Upper lobe of left lung (tissue), 6 donors: ENCODE data around the gene ZNF581. TPM values are rescaled to one million over a fixed set of nuclear protein-coding genes. Genes with fewer than 3 reads are reported as not detected.
A peak's percentile ranks its signal among the peaks of the same experiment; 100 is the strongest.

ENCODE experiments used
- ATAC-seq, 2 donors: fragments of 200-7000 bp; cut with Tn5 transposase; one replicate each; pipeline ENCODE4 v1.9.1; 2022; ENCODE audit warnings: mild to moderate bottlenecking in 2 of 2, moderate library complexity in 2 of 2; ENCODE audit not compliant: low FRiP score in 2 of 2
- DNase-seq, 2 donors: peaks; one replicate each; pipeline ENCODE4 v3.0.0-alpha.2; 2019 to 2020
- H3K27ac ChIP-seq, 4 donors: fragments of 200-600 bp; sonication (generic); one replicate each; pipeline ENCODE4 v1.5.1; 2016 to 2019
- H3K27me3 ChIP-seq, 4 donors: fragments of 200-600 bp; sonication (generic); one replicate each; pipeline ENCODE4 v1.5.1; 2017 to 2019
- H3K36me3 ChIP-seq, 4 donors: fragments of 200-600 bp; sonication (generic); one replicate each; pipeline ENCODE4 v1.5.1; 2016 to 2019
- H3K4me1 ChIP-seq, 4 donors: fragments of 200-600 bp; sonication (generic); one replicate each; pipeline ENCODE4 v1.5.1; 2018 to 2019
- H3K4me3 ChIP-seq, 4 donors: fragments of 200-600 bp; sonication (generic); one replicate each; pipeline ENCODE4 v1.5.1; 2017 to 2019; ENCODE audit warnings: mild to moderate bottlenecking in 2 of 4, moderate library complexity in 1 of 4
- H3K9me3 ChIP-seq, 4 donors: fragments of 200-600 bp; sonication (generic); one replicate each; pipeline ENCODE4 v1.5.1; 2018 to 2019
- CTCF ChIP-seq, 6 experiments: fragments of 450-650 bp in 4 of 6; fragments of 200-600 bp in 2 of 6; sonication (generic) in 2 of 6; IDR thresholded peaks; one replicate each; pipeline ENCODE4 v1.5.1; 2016 to 2019; ENCODE audit warnings: antibody characterized with exemption in 6 of 6
- EP300 ChIP-seq, 4 donors: sonication (generic); formaldehyde crosslinking; IDR thresholded peaks; one replicate each; pipeline ENCODE4 v1.5.1; 2017; ENCODE audit warnings: antibody characterized with exemption in 4 of 4, control low read depth in 2 of 4
- POLR2A ChIP-seq, 4 donors: fragments of 450-650 bp; IDR thresholded peaks; one replicate each; pipeline ENCODE4 v1.5.1; 2016 to 2017; ENCODE audit warnings: antibody characterized with exemption in 4 of 4, mild to moderate bottlenecking in 2 of 4
- POLR2AphosphoS5 ChIP-seq, 2 donors: sonication (generic); formaldehyde crosslinking; IDR thresholded peaks; one replicate each; pipeline ENCODE4 v1.5.1; 2017; ENCODE audit warnings: antibody characterized with exemption in 2 of 2
- WGBS, 2 donors: methylation state at CpG; one replicate each; pipeline ENCODE4 v1.1.5; 2017 to 2018; 5-methylcytosine and 5-hydroxymethylcytosine counted together
- total RNA-seq, 6 donors: library from RNA; depleted of rRNA in 4 of 6; stranded (reverse); fragments of >200 nt in 4 of 6; gene quantifications; one replicate each; pipeline versions ENCODE4 v1.1.0 to v1.2.1, GENCODE V29; 2016 to 2021
- donor health status: DM: no; HTN: no; CAD: no; lungs with moderate emphysema.
- donor health status: DM: no; HTN: yes; CAD: no; lungs with severe emphysema.

The ZNF581 gene
- total RNA-seq, 6 donors from 2014 or later: 15.6 to 38.8 (median 21.9) TPM

- Histone ChIP-seq H3K36me3 (peaks cover 14 to 59% (median 39%) of the 10 kb centered on the region in 4 donors), H3K4me3 (no peak overlapping the region), H3K27me3 (no peaks in the 10 kb centered on the region), H3K27ac (no peak overlapping the region), H3K9me3 (no peaks in the 10 kb centered on the region), H3K4me1 (peaks cover 16 to 27% (median 17%) of the 10 kb centered on the region in 4 donors)
- 94 to 95% methylated on average over 57 to 63 of the region's 75 CpGs for WGBS, 2 donors
- ATAC-seq (no peak), DNase-seq (peak in 1 of 2 donors; percentile 84)
- TF ChIP-seq POLR2AphosphoS5 (IDR thresholded peaks at IDR 0.05): no peak
- no peak for TF ChIP-seq CTCF (IDR thresholded peaks at IDR 0.05)
- no peak for TF ChIP-seq POLR2A (IDR thresholded peaks at IDR 0.05)
- TF ChIP-seq EP300 (IDR thresholded peaks at IDR 0.05): no peak
Observed at GRCh38 chr19:55613930-55614710, 29.3 kb upstream of the ZNF581 start.

GRCh38 chr19:55614711-55615542 lies 28.5 kb upstream of the ZNF581 start:
- H3K4me1 ChIP-seq: peaks cover 13 to 32% (median 24%) of the 10 kb centered on the region in 4 donors
- no peak overlapping the region for H3K27ac ChIP-seq
- peaks cover 14 to 53% (median 36%) of the 10 kb centered on the region in 4 donors for H3K36me3 ChIP-seq
- no peak overlapping the region for H3K4me3 ChIP-seq
- DNase-seq (peak in 1 of 2 donors; percentile 84), ATAC-seq (no peak)
- TF ChIP-seq EP300 (IDR thresholded peaks at IDR 0.05): no peak
- TF ChIP-seq CTCF (IDR thresholded peaks at IDR 0.05): no peak
- no peak for TF ChIP-seq POLR2AphosphoS5 (IDR thresholded peaks at IDR 0.05)
- no peak for TF ChIP-seq POLR2A (IDR thresholded peaks at IDR 0.05)
- WGBS, 2 donors: 93 to 96% methylated on average over 11 to 84 of the region's 98 CpGs
- H3K27me3 ChIP-seq: no peaks in the 10 kb centered on the region
- no peaks in the 10 kb centered on the region for H3K9me3 ChIP-seq

- no peaks in the 10 kb centered on the region for H3K9me3 ChIP-seq
- no peak overlapping the region for H3K4me3 ChIP-seq
- DNase-seq (peak in 1 of 2 donors; percentile 83), ATAC-seq (no peak)
- WGBS, 2 donors: 95 to 98% methylated on average over 47 to 66 of the region's 88 CpGs
- H3K27me3 ChIP-seq: no peaks in the 10 kb centered on the region
- TF ChIP-seq CTCF (IDR thresholded peaks at IDR 0.05): no peak
- H3K27ac ChIP-seq: no peak overlapping the region
- peaks cover 19 to 39% (median 28%) of the 10 kb centered on the region in 4 donors for H3K4me1 ChIP-seq
- H3K36me3 ChIP-seq: peaks cover 14 to 49% (median 34%) of the 10 kb centered on the region in 4 donors
Observed at GRCh38 chr19:55615543-55616394, 27.7 kb upstream of the ZNF581 start.

GRCh38 chr19:55616395-55616875 lies 27.0 kb upstream of the ZNF581 start:
- Histone ChIP-seq H3K9me3 (no peaks in the 10 kb centered on the region), H3K4me3 (no peak overlapping the region), H3K27me3 (no peaks in the 10 kb centered on the region), H3K27ac (no peak overlapping the region), H3K4me1 (peaks cover 21 to 39% (median 27%) of the 10 kb centered on the region in 4 donors), H3K36me3 (peaks cover 14 to 52% (median 36%) of the 10 kb centered on the region in 4 donors)
- ATAC-seq: no peak
- 92 to 98% methylated on average over 32 to 35 of the region's 38 CpGs for WGBS, 2 donors
- no peak for TF ChIP-seq CTCF (IDR thresholded peaks at IDR 0.05)
- no peak for TF ChIP-seq POLR2AphosphoS5 (IDR thresholded peaks at IDR 0.05)
- no peak for TF ChIP-seq EP300 (IDR thresholded peaks at IDR 0.05)
- no peak for TF ChIP-seq POLR2A (IDR thresholded peaks at IDR 0.05)
- peak in 1 of 2 donors; percentile 85 for DNase-seq
